Measurements from ENCODE around the gene ABCG8. TPM values are rescaled to one million over a fixed set of nuclear protein-coding genes. Genes with fewer than 3 reads are reported as not detected.

ABCG8 gene
- total RNA-seq, 1 donor from 2014 or later = 0.23 TPM

DNA sequence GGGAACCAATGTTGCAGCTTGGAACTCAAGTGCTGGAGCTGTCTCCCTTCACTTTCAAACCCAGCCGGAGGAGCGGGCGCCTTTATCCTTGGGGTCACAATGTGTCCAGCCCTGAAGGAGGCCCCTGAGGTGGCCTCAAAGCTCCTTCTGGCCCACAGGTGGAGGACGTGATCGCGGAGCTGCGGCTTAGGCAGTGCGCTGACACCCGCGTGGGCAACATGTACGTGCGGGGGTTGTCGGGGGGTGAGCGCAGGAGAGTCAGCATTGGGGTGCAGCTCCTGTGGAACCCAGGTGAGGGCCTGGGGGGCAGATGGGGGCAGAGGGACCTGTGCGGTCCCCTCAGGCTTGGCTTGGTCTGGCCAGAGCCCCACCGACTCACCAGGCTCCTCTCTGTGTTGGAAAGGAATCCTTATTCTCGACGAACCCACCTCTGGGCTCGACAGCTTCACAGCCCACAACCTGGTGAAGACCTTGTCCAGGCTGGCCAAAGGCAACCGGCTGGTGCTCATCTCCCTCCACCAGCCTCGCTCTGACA, 13.5 kb downstream of the ABCG8 start:
- DNase-seq (ENCODE audit: low spot score) = no peak
- Mint-ChIP-seq H3K27ac (no peak overlapping the region), H3K4me1 (ENCODE audit: low read depth) (no peaks in the 10 kb centered on the region), H3K4me3 (ENCODE audit: low read depth) (no peak overlapping the region), H3K36me3 (ENCODE audit: low read depth) (no peaks in the 10 kb centered on the region), H3K27me3 (ENCODE audit: low read depth) (peaks cover 21% of the 10 kb centered on the region), H3K9me3 (no peaks in the 10 kb centered on the region)
- intact Hi-C loops (cut with micrococcal nuclease) = no loop called here

DNA sequence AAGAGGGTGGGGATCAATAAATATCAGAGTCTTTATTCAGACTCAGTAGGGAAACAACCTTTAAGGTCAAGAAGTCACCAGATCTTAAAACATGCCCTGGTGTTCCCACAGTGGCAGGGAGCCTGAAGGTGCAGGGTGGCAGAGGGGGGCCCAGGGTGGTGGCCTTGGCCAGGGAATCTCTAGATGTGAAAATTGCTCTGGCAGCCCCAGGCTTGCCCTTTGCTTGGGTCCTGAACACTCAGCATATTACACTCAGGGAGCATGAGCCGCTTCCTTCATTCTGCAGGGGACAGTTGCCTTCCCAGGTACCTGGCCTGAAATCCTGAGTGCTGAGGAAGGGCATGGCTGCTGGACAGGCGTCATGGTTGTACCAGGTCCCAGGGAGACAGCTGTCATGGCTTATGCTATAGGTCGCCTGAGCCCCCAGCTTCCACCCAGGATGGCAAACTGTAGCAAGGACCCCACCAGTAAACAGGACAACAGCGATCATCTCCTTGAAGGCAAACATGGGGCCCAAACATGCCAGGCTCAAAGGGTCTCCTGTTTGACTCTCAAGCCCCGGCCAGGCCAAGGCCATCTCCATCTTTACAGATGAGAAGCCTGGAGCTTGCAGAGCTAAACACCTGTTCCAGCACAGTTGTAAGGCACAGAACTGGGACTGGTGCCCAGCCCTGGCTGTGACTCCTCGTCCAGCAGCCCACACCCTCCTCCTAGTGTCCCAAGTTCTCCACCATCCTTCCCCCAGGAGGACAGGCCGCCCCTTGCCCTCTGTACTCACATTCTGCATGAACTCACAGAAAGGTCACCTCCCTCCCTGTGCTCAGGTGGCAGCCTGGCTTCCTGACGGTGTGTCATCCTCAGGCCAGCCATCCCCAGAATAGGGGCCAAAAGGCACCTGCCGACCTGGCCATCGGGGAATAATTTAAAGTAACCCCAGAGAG, 14.6 kb downstream of the ABCG8 start:
- DNase-seq (ENCODE audit: low spot score) = no peak
- no peaks in the 10 kb centered on the region for H3K36me3 Mint-ChIP-seq (ENCODE audit: low read depth)
- no peak overlapping the region for H3K27ac Mint-ChIP-seq
- H3K4me1 Mint-ChIP-seq (ENCODE audit: low read depth) = no peaks in the 10 kb centered on the region
- H3K4me3 Mint-ChIP-seq (ENCODE audit: low read depth) = no peak overlapping the region
- intact Hi-C loops (cut with micrococcal nuclease) = no loop called here
- H3K9me3 Mint-ChIP-seq = no peaks in the 10 kb centered on the region
- peaks cover 32% of the 10 kb centered on the region for H3K27me3 Mint-ChIP-seq (ENCODE audit: low read depth)

DNA sequence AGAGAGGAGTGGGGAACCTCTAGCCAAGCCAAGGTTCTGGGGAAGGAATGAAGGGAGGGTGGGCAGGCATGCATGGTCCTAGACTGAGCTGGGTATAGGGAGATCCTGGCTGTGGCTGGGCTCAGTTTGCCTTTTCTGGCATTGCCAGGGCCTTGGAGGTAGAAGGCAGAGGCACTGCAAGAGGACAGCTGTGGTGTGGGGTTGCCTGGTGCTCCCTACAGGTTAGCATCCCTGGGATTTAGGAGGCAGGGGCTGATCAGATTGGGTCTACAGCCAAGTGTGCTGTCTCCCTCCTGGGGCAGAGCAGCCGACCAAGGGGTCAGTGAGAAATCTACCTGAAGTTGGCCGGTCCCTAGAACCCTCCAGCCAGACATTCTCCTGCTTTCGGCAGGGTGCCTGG, 15.9 kb downstream of the ABCG8 start:
- Mint-ChIP-seq H3K27ac (no peak overlapping the region), H3K9me3 (no peaks in the 10 kb centered on the region), H3K4me1 (ENCODE audit: low read depth) (no peaks in the 10 kb centered on the region), H3K36me3 (ENCODE audit: low read depth) (no peaks in the 10 kb centered on the region), H3K4me3 (ENCODE audit: low read depth) (no peak overlapping the region), H3K27me3 (ENCODE audit: low read depth) (peaks cover 39% of the 10 kb centered on the region)
- intact Hi-C loops (cut with micrococcal nuclease) = no loop called here
- no peak for DNase-seq (ENCODE audit: low spot score)

DNA sequence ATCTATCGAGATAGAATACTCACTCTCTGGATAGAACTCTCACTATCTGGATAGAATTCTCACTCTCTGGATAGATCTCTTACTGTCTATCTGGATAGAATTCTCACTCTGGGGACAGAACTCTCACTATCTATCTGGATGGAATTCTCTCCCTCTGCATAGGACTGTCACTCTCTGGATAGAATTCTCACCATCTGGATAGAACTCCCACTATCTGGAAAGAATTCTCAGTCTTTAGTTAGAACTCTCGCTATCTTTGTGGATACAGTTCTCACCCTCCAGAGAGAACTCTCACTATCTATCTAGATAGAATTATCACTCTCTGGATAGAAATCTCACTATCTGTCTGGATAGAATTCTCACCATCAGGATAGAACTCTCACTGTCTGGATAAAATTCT, 16.5 kb downstream of the ABCG8 start:
- Mint-ChIP-seq H3K4me3 (ENCODE audit: low read depth) (no peak overlapping the region), H3K27me3 (ENCODE audit: low read depth) (peaks cover 42% of the 10 kb centered on the region)

DNA sequence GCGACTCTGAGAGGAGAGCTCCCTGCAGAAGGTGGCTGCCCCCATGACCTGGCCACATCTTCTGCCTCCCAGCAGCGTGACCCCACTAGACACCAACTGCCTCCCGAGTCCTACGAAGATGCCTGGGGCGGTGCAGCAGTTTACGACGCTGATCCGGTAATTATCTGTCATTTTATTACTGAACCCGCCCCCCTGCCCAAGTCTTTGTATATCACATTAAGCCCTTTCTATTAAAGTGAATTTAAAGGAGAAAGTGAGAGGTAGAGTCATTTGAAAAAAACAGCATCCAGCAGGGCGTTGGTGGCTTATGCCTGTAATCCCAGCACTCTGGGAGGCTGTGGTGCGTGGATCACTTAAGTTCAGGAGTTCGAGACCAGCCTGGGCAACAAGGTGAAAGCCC, 33.4 kb downstream of the ABCG8 start:
- Mint-ChIP-seq H3K27ac (no peak overlapping the region), H3K9me3 (no peaks in the 10 kb centered on the region), H3K36me3 (ENCODE audit: low read depth) (no peaks in the 10 kb centered on the region), H3K27me3 (ENCODE audit: low read depth) (peaks cover 8% of the 10 kb centered on the region), H3K4me3 (ENCODE audit: low read depth) (no peak overlapping the region), H3K4me1 (ENCODE audit: low read depth) (no peaks in the 10 kb centered on the region)
- DNase-seq (ENCODE audit: low spot score) = no peak
- intact Hi-C loops (cut with micrococcal nuclease) = no loop called here

More for the DNA sequence above, 16.5 kb downstream of the ABCG8 start:
- H3K4me1 Mint-ChIP-seq (ENCODE audit: low read depth) = no peaks in the 10 kb centered on the region
- DNase-seq (ENCODE audit: low spot score) = no peak
- no peaks in the 10 kb centered on the region for H3K36me3 Mint-ChIP-seq (ENCODE audit: low read depth)
- intact Hi-C loops (cut with micrococcal nuclease) = no loop called here
- H3K9me3 Mint-ChIP-seq = no peaks in the 10 kb centered on the region
- H3K27ac Mint-ChIP-seq = no peak overlapping the region

DNA sequence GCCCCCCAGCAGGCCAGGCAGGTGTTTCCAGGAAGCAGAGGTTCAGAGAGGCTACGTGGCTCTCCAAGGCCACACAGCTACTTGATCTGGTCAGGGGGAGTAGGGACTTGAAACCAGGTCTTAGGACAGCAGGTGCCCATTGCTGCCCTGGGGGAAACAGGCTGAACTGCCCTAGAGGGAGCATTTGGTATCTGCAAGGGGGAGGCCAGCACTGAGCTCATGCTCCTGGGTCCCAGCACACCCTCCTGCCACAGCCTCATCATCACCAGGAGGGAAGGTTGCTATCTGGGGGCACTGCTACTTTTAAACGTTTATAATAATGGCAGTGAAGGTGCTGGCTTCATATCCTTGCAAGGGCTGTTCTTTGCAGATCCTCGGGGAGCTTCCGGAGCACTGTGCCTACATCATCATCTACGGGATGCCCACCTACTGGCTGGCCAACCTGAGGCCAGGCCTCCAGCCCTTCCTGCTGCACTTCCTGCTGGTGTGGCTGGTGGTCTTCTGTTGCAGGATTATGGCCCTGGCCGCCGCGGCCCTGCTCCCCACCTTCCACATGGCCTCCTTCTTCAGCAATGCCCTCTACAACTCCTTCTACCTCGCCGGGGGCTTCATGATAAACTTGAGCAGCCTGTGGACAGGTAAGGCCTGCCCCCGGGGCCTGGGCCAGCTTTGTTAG, 36.1 kb downstream of the ABCG8 start:
- H3K27ac Mint-ChIP-seq = no peak overlapping the region
- intact Hi-C loops (cut with micrococcal nuclease) = loop anchor here (5.0 kb wide), 2 partner anchors 52 to 268 kb away; no protein-coding TSS in a partner anchor
- H3K4me1 Mint-ChIP-seq (ENCODE audit: low read depth) = peaks cover 11% of the 10 kb centered on the region
- no peaks in the 10 kb centered on the region for H3K36me3 Mint-ChIP-seq (ENCODE audit: low read depth)
- H3K4me3 Mint-ChIP-seq (ENCODE audit: low read depth) = no peak overlapping the region
- DNase-seq (ENCODE audit: low spot score) = no peak
- H3K9me3 Mint-ChIP-seq = no peaks in the 10 kb centered on the region
- peaks cover 7% of the 10 kb centered on the region for H3K27me3 Mint-ChIP-seq (ENCODE audit: low read depth)

DNA sequence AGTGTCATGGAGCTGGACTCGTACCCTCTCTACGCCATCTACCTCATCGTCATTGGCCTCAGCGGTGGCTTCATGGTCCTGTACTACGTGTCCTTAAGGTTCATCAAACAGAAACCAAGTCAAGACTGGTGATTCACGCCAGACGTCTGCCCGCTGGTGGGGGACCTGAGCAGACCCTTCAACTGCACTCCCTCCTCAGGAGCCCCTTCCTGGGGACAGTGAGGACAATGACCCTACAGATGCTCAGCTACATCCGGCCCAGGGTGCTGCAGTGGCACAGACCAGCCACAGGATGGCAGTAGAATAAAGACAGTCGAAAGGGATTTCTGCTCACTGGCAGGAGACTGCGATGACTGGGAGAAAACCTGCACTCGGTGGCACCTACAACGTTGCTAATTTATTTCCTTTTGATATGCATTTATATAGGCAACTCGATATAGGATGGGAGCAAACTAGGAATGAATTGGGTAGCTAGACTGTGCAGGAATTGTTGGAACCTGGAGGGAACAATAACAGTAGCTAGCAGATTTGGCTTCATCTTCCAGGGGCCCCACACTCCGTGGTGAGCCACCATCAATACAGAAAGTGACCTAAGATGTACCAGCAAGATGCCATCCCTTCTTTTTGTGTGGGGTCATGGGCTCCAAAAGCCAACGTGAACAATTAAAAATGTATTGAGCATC, 39.2 kb downstream of the ABCG8 start:
- Mint-ChIP-seq H3K4me3 (ENCODE audit: low read depth) (no peak overlapping the region), H3K9me3 (no peaks in the 10 kb centered on the region), H3K4me1 (ENCODE audit: low read depth) (peaks cover 11% of the 10 kb centered on the region), H3K27ac (no peak overlapping the region), H3K27me3 (ENCODE audit: low read depth) (no peaks in the 10 kb centered on the region), H3K36me3 (ENCODE audit: low read depth) (no peaks in the 10 kb centered on the region)
- peak; percentile 62 for DNase-seq (ENCODE audit: low spot score)
- intact Hi-C loops (cut with micrococcal nuclease) = loop anchor here (5.0 kb wide), 2 partner anchors 49 to 271 kb away; no protein-coding TSS in a partner anchor

DNA sequence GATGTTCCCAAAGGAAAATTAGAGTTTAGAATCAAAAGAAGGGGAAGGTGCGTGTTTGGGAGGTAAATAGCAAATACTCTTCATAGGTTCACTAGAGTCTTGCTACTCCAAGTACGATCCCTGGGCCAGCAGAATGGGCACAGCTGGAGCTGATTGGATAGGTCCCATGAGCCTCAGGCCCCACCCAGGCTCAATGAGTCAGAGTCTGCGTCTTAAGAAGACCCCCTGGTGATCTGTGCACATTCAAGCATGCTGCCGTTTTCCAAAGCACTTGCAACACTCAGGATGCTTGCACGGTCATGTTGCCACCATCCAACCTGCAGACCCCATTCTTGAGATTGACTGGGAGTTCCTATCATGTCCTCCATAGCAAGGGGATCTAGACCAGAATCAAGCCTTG, 40.5 kb downstream of the ABCG8 start:
- no peak overlapping the region for H3K4me3 Mint-ChIP-seq (ENCODE audit: low read depth)
- H3K27me3 Mint-ChIP-seq (ENCODE audit: low read depth) = no peaks in the 10 kb centered on the region
- no peak for DNase-seq (ENCODE audit: low spot score)
- H3K27ac Mint-ChIP-seq = no peak overlapping the region
- no peaks in the 10 kb centered on the region for H3K36me3 Mint-ChIP-seq (ENCODE audit: low read depth)
- H3K9me3 Mint-ChIP-seq = no peaks in the 10 kb centered on the region
- intact Hi-C loops (cut with micrococcal nuclease) = loop anchor here (5.0 kb wide), 2 partner anchors 48 to 272 kb away; no protein-coding TSS in a partner anchor
- peaks cover 11% of the 10 kb centered on the region for H3K4me1 Mint-ChIP-seq (ENCODE audit: low read depth)

DNA sequence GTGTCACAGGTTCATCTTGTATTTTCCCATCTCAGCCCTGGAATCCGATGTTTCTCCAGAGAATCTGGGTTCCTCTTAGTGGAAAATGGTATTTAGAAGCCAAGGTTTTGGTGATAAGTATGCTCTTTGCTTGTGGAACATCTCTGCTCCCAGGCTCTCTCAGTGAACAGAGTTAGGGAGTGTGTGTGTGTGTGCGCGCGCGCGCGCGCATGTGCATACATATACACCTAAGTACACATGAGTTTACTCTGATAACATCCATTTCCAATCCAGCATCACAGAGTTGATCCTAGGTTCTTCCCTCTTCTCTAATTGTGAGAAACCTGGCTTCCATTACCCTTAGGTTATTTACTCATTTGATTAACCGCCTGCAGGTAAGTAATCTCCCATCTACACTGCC, 41.7 kb downstream of the ABCG8 start:
- Mint-ChIP-seq H3K4me1 (ENCODE audit: low read depth) (peaks cover 11% of the 10 kb centered on the region), H3K4me3 (ENCODE audit: low read depth) (no peak overlapping the region), H3K27me3 (ENCODE audit: low read depth) (no peaks in the 10 kb centered on the region), H3K36me3 (ENCODE audit: low read depth) (no peaks in the 10 kb centered on the region), H3K27ac (no peak overlapping the region), H3K9me3 (no peaks in the 10 kb centered on the region)
- DNase-seq (ENCODE audit: low spot score) = no peak
- intact Hi-C loops (cut with micrococcal nuclease) = no loop called here

DNA sequence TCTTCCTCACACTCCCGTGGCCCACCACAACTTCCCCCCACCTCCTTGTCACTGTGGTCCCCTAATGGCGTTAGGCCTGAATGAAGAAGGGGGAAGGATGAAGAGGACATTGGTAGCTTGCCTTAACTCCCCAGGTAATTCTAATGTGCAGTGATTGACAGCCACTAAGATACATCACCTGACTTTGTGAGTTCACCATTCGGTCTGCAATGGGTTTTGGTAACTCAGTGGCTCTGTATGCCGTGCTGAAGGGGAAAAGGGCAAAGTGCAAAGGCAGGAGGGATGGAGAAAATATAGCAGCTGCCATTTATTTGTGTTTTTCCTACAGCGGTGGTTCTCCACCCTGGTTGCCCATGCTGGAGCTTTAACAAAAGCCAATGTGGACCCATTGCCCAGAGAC, 42.2 kb downstream of the ABCG8 start:
- intact Hi-C loops (cut with micrococcal nuclease) = no loop called here
- H3K27me3 Mint-ChIP-seq (ENCODE audit: low read depth) = no peaks in the 10 kb centered on the region
- no peak overlapping the region for H3K27ac Mint-ChIP-seq

DNA sequence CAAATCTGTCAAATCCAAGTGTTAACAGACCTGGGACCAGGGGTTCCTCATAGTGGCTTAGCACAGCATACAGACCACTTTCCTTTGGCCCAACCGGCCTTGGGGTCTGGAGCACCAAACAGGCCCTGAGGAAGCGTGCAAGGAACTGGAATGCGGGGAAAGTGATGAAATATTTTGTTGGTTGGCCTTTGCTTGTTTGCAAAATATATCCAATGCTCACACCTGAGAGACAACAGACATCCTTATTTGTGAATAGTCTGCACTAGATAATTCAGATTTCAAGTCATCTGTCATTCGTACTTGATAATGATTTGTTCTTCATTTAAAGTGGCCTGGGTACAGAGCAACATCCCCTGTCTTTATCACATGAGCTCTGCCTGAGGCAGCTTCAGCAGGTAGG, 43.5 kb downstream of the ABCG8 start:
- peaks cover 13% of the 10 kb centered on the region for H3K4me1 Mint-ChIP-seq (ENCODE audit: low read depth)
- intact Hi-C loops (cut with micrococcal nuclease) = no loop called here
- DNase-seq (ENCODE audit: low spot score) = no peak
- H3K36me3 Mint-ChIP-seq (ENCODE audit: low read depth) = peaks cover 9% of the 10 kb centered on the region
- H3K27ac Mint-ChIP-seq = no peak overlapping the region
- no peaks in the 10 kb centered on the region for H3K9me3 Mint-ChIP-seq
- H3K27me3 Mint-ChIP-seq (ENCODE audit: low read depth) = no peaks in the 10 kb centered on the region
- H3K4me3 Mint-ChIP-seq (ENCODE audit: low read depth) = no peak overlapping the region

More for the DNA sequence above, 42.2 kb downstream of the ABCG8 start:
- Mint-ChIP-seq H3K4me3 (ENCODE audit: low read depth) (no peak overlapping the region), H3K4me1 (ENCODE audit: low read depth) (peaks cover 11% of the 10 kb centered on the region), H3K36me3 (ENCODE audit: low read depth) (no peaks in the 10 kb centered on the region), H3K9me3 (no peaks in the 10 kb centered on the region)
- DNase-seq (ENCODE audit: low spot score) = no peak

DNA sequence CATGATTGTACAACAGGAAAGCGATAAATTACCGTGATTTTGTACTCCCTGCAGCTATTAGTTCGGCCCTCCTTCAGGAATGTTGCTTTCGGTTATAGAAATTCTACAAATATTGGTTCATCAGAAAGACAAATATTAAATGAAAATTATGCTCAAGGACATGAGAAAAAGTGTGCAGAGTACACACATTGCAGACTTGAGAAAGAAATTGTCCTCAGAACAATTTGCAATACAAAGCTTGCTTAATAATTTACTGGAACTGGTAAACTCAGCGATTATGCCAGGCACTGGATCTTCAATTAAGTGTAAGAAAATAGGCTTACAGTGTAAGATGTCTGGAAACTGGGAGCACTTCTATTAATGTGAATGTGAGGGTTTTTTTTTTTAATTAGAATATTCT, 45.9 kb downstream of the ABCG8 start:
- no peak overlapping the region for H3K4me3 Mint-ChIP-seq (ENCODE audit: low read depth)
- no peak for DNase-seq (ENCODE audit: low spot score)
- no peaks in the 10 kb centered on the region for H3K27me3 Mint-ChIP-seq (ENCODE audit: low read depth)
- H3K9me3 Mint-ChIP-seq = no peaks in the 10 kb centered on the region
- intact Hi-C loops (cut with micrococcal nuclease) = no loop called here
- peaks cover 30% of the 10 kb centered on the region for H3K36me3 Mint-ChIP-seq (ENCODE audit: low read depth)
- H3K27ac Mint-ChIP-seq = no peak overlapping the region
- H3K4me1 Mint-ChIP-seq (ENCODE audit: low read depth) = peaks cover 7% of the 10 kb centered on the region
